HG02571 (cell line): Measurements from ENCODE around the gene PNKD.
A peak's percentile ranks its signal among the peaks of the same experiment; 100 is the strongest.

Experiments used
- ATAC-seq: cut with Tn5 transposase; IDR thresholded peaks from one replicate; pipeline ENCODE4 v1.9.1; 2021; ENCODE audit warnings: mild to moderate bottlenecking, moderate library complexity; ENCODE audit not compliant: unreplicated experiment

PNKD gene

DNA sequence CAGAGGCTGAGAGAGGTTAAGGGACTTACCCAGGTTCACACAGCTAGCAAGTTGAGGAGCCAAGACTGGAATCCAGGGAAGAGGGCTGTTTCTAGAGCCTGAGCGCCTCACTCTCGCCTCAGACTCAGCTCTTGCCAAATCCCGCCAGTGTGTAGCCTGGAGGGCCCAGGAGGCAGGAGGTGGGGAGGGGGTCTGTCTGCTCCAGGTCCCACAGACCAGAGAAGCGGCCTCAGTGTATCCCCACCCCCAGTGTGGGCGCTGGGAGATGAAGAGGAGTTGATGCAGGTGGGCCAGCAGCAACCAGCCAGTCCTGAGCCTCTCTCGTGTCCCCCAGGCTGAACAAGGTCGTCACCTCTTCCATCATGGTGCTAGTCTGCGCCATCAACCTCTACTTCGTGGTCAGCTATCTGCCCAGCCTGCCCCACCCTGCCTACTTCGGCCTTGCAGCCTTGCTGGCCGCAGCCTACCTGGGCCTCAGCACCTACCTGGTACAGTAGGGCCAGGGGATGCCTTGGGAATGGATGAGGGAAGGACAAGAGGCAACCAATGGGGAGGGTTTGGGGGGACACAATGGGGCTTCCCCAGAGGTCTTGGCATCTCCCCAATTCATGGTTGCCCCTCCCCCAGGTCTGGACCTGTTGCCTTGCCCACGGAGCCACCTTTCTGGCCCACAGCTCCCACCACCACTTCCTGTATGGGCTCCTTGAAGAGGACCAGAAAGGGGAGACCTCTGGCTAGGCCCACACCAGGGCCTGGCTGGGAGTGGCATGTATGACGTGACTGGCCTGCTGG lies 124.2 kb downstream of the PNKD start:
- no peak for ATAC-seq

DNA sequence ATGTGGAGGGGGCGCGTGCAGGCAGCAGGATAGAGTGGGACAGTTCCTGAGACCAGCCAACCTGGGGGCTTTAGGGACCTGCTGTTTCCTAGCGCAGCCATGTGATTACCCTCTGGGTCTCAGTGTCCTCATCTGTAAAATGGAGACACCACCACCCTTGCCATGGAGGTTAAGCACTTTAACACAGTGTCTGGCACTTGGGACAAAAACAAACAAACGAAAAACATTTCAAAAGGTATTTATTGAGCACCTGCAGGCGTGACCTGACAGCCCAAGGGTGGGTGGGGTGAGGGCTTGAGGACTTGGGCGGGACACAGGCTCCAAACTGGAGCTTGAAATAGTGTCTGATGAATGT lies 124.7 kb downstream of the PNKD start:
- ATAC-seq, result no peak

DNA sequence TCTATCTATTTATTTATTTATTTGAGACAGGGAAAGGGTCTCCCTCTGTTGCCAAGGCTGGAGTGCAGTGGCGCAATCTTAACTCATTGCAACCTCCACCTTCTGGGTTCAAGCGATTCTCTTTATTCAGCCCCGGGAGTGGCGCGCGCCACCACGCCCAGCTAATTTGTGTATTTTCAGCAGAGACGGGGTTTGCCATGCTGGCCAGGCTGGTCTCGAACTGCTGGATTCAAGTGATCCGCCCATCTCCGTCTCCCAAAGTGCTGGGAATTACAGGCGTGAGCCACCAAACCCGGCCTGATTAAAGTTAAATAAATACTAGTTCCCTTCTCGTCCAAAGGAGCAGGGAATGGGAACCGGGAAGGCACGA lies 125.1 kb downstream of the PNKD start:
- ATAC-seq, result no peak

DNA sequence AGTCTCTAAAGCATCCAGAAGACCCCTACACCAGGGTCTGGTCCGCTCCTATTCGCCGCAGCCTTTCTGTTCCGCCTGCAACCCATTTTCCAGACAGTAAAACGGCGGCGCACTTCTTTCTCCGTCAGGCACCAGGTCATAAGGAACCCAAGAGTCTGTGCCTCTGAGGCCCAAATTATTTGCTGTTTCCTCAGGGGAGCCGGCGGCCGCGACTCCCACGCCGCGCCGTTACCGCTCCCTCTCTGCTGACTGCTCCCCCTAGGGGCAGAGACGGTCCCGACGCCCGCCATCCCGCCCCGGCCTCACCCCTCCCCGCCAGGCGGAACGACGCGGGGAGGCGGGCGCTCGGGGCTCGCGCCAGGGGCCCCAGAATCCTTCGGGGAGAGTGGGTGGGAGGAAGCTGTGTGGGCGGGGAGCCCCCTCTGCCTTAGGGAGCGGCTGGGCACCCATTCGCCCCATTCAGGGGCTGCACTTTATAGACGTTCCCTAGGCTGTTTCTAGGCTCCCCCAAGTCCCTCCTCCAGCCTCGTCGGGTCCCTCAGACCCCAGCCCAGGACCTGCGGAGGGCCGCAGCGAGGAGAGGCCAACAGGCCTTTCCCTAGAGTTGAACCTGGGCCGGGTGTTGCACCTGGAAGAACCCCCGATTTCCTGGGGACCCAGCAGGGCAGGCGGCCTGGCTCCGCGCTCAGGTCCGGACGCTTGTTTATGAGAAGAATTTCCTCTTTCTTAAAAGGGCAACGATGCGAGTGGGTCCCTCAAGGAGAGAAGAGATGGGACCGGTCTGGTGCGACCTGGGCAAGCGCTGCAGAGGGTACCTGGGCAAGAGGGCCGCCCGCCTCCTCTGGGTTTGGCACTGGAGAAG lies 125.7 kb downstream of the PNKD start:
- ATAC-seq, result peak; percentile 42
